Suprapubic skin (tissue), 4 donors: Measurements from ENCODE around the gene CMTM8. TPM values are rescaled to one million over a fixed set of nuclear protein-coding genes. Genes with fewer than 3 reads are reported as not detected.

Experiments used
- DNase-seq, 2 donors: peaks; one replicate each; pipeline ENCODE4 v3.0.0-alpha.2; 2019; ENCODE audit warnings: low spot score in 2 of 2
- H3K27ac ChIP-seq: fragments of 200-600 bp; sonication (generic); one replicate; pipeline ENCODE4 v1.5.1; 2019
- H3K27me3 ChIP-seq: fragments of 200-600 bp; sonication (generic); one replicate; pipeline ENCODE4 v1.5.1; 2019
- H3K36me3 ChIP-seq: fragments of 200-600 bp; sonication (generic); one replicate; pipeline ENCODE4 v1.5.1; 2019
- H3K4me1 ChIP-seq: fragments of 200-600 bp; sonication (generic); one replicate; pipeline ENCODE4 v1.5.1; 2019
- H3K4me3 ChIP-seq: fragments of 200-600 bp; sonication (generic); one replicate; pipeline ENCODE4 v1.5.1; 2019; ENCODE audit warnings: mild to moderate bottlenecking
- H3K9me3 ChIP-seq: fragments of 200-600 bp; sonication (generic); one replicate; pipeline ENCODE4 v1.5.1; 2019
- CTCF ChIP-seq, 2 donors: fragments of 200-600 bp in 1 of 2; fragments of 450-650 bp in 1 of 2; sonication (generic) in 1 of 2; IDR thresholded peaks; one replicate each; pipeline ENCODE4 v1.5.1; 2016 to 2019; ENCODE audit warnings: antibody characterized with exemption in 2 of 2, mild to moderate bottlenecking in 1 of 2, moderate library complexity in 1 of 2
- EP300 ChIP-seq: sonication (generic); formaldehyde crosslinking; IDR thresholded peaks from one replicate; pipeline ENCODE4 v1.6.1; 2017; ENCODE audit warnings: antibody characterized with exemption
- POLR2A ChIP-seq, 2 donors: fragments of 450-650 bp; IDR thresholded peaks; one replicate each; pipeline ENCODE4 v1.6.1; 2017; ENCODE audit warnings: antibody characterized with exemption in 2 of 2, mild to moderate bottlenecking in 2 of 2, moderate library complexity in 2 of 2
- POLR2AphosphoS5 ChIP-seq, 3 donors: sonication (generic); formaldehyde crosslinking; IDR thresholded peaks; one replicate each; pipeline ENCODE4 v1.6.1; 2017; ENCODE audit warnings: antibody characterized with exemption in 3 of 3
- WGBS: methylation state at CpG from one replicate; pipeline ENCODE4 v1.1.5; 2018; 5-methylcytosine and 5-hydroxymethylcytosine counted together
- total RNA-seq, 4 donors: library from RNA; depleted of rRNA; stranded (reverse); fragments of >200 nt; gene quantifications; one replicate each; pipeline ENCODE4 v1.1.0, GENCODE V29; 2016

CMTM8 gene
- total RNA-seq, 4 donors from 2014 or later, result 7.4 to 16.3 (median 10.6) TPM

- H3K27ac ChIP-seq, result no peak overlapping the region
- no peak for TF ChIP-seq POLR2AphosphoS5 (IDR thresholded peaks at IDR 0.05)
- no peak for TF ChIP-seq EP300
- H3K9me3 ChIP-seq, result no peaks in the 10 kb centered on the region
- H3K4me3 ChIP-seq, result no peak overlapping the region
- H3K4me1 ChIP-seq, result no peaks in the 10 kb centered on the region
- no peaks in the 10 kb centered on the region for H3K36me3 ChIP-seq
- no peaks in the 10 kb centered on the region for H3K27me3 ChIP-seq
- 91% methylated on average over 6 of the region's 6 CpGs for WGBS
- DNase-seq, result no peak
These were observed 74.7 kb downstream of the CMTM8 start for GRCh38 chr3:32313169-32313568.

DNA sequence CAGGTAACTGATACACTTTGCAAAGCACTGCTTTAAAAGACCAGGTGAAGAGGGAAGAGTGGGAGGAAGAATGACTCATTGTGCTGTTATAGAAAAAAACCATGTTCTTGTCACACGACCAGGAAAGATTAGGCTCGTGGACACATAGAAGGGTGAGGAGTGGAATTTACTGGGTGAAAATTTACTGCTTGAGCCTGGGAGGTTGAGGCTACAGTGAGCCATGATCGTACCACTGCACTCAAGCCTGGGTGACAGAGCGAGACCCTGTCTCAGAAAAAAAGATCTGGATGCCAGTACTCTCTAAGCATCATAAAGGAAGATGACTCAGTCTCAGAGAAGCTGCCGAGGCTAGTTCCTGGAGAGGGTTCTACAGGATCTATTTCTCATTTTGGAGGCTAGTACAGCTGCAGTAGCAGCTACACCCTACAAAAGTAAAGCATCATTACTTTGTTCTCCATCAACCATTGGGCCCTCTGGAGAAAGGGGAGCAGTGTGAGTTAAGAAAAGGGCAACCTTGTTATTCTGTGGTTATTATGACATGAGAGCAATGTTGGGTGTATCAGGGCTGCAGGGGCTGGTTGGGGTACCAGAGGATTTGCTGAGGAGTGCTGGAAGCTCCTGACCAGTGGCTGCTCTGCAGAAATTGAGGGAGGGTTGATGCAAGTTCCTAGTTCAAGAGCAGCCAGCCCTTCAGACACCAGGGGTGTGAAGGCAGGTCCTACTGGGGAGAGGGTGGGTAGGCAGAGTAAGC is 75.4 kb downstream of the CMTM8 start:
- no peak for TF ChIP-seq CTCF (IDR thresholded peaks at IDR 0.05)
- TF ChIP-seq EP300, result no peak
- no peak for TF ChIP-seq POLR2A (IDR thresholded peaks at IDR 0.05)
- no peak for TF ChIP-seq POLR2AphosphoS5 (IDR thresholded peaks at IDR 0.05)
- no peak overlapping the region for H3K27ac ChIP-seq

GRCh38 chr3:32315441-32315840 is 77.0 kb downstream of the CMTM8 start:
- H3K27ac ChIP-seq, result no peak overlapping the region
- H3K36me3 ChIP-seq, result no peaks in the 10 kb centered on the region
- DNase-seq, result no peak
- no peak overlapping the region for H3K4me3 ChIP-seq
- no peaks in the 10 kb centered on the region for H3K4me1 ChIP-seq
- TF ChIP-seq POLR2A (IDR thresholded peaks at IDR 0.05) (no peak), POLR2AphosphoS5 (IDR thresholded peaks at IDR 0.05) (no peak), CTCF (IDR thresholded peaks at IDR 0.05) (no peak), EP300 (no peak)
- no peaks in the 10 kb centered on the region for H3K9me3 ChIP-seq
- no peaks in the 10 kb centered on the region for H3K27me3 ChIP-seq
- 100% methylated on average over 3 of the region's 3 CpGs for WGBS

More for the DNA sequence above, 75.4 kb downstream of the CMTM8 start:
- H3K4me1 ChIP-seq, result no peaks in the 10 kb centered on the region
- no peaks in the 10 kb centered on the region for H3K27me3 ChIP-seq
- H3K36me3 ChIP-seq, result no peaks in the 10 kb centered on the region
- H3K9me3 ChIP-seq, result no peaks in the 10 kb centered on the region
- no peak for DNase-seq
- H3K4me3 ChIP-seq, result no peak overlapping the region
- 31% methylated on average over 5 of the region's 5 CpGs for whole genome bisulfite sequencing

GRCh38 chr3:32316319-32316718 is 77.8 kb downstream of the CMTM8 start:
- DNase-seq, result no peak
- TF ChIP-seq CTCF (IDR thresholded peaks at IDR 0.05), result no peak
- TF ChIP-seq POLR2AphosphoS5 (IDR thresholded peaks at IDR 0.05), result no peak
- TF ChIP-seq POLR2A (IDR thresholded peaks at IDR 0.05), result no peak
- no peak for TF ChIP-seq EP300
- no peak overlapping the region for H3K27ac ChIP-seq
- no peaks in the 10 kb centered on the region for H3K4me1 ChIP-seq
- H3K4me3 ChIP-seq, result no peak overlapping the region
- WGBS, result 88% methylated on average over 2 of the region's 2 CpGs
- H3K27me3 ChIP-seq, result no peaks in the 10 kb centered on the region
- H3K9me3 ChIP-seq, result no peaks in the 10 kb centered on the region
- no peaks in the 10 kb centered on the region for H3K36me3 ChIP-seq

DNA sequence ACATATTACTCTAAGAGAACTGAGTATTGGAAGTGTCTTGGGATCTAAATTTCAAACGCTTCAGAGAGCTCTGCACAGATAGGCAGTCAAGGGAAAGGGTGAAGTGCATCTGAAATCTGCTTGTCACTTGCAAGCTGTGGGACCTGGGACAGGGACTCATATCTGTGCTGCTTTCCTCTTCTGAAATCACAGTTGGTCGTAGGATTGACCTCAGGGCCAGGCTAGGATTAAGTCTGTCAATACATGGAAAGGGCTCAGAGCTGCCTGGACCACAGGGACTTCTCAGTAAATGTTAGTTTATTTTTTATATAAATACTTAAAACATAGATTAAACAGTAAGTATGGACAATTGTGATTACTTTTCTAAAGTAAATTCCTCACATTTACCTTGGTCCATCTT is 78.5 kb downstream of the CMTM8 start:
- WGBS, result 44% methylated on average over 2 of the region's 2 CpGs
- Histone ChIP-seq H3K4me1 (no peaks in the 10 kb centered on the region), H3K27me3 (no peaks in the 10 kb centered on the region), H3K4me3 (no peak overlapping the region), H3K27ac (no peak overlapping the region), H3K36me3 (no peaks in the 10 kb centered on the region), H3K9me3 (no peaks in the 10 kb centered on the region)
- no peak for TF ChIP-seq EP300
- no peak for TF ChIP-seq POLR2AphosphoS5 (IDR thresholded peaks at IDR 0.05)
- no peak for TF ChIP-seq POLR2A (IDR thresholded peaks at IDR 0.05)
- no peak for TF ChIP-seq CTCF (IDR thresholded peaks at IDR 0.05)
- no peak for DNase-seq
